ENCODE results near the gene APOBR.
"Not testable (repeated sequence)": the region's sequence is repeated elsewhere in the genome, so short reads cannot be mapped to it uniquely, and the experiment has no call there.

APOBR gene

DNA sequence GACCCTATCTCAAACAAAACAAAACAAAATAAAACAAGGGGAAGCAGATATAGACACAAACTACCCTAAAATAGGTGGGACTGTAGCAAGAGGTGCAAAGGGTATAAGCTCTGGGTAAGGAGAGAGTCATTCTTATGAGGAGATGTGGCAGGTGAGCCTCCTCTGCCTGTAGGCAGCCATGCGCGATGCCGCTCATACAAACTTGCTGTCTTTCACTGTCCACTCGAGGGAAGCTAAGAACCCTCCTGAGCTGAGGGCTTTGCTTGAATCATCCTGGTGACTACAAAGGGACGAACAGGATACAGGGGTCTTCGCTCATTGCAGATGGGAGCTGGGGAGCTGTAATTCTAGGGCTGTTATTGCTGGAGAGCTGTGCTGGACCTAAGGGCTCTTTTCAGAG, 27.0 kb downstream of the APOBR start:
- TF ChIP-seq, protein P1, sequence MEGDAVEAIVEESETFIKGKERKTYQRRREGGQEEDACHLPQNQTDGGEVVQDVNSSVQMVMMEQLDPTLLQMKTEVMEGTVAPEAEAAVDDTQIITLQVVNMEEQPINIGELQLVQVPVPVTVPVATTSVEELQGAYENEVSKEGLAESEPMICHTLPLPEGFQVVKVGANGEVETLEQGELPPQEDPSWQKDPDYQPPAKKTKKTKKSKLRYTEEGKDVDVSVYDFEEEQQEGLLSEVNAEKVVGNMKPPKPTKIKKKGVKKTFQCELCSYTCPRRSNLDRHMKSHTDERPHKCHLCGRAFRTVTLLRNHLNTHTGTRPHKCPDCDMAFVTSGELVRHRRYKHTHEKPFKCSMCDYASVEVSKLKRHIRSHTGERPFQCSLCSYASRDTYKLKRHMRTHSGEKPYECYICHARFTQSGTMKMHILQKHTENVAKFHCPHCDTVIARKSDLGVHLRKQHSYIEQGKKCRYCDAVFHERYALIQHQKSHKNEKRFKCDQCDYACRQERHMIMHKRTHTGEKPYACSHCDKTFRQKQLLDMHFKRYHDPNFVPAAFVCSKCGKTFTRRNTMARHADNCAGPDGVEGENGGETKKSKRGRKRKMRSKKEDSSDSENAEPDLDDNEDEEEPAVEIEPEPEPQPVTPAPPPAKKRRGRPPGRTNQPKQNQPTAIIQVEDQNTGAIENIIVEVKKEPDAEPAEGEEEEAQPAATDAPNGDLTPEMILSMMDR (IDR thresholded peaks at IDR 0.05; ENCODE audit: control extremely low read depth, extremely low read depth, low read depth, missing control alignments), result no peak
- ChIA-PET POLR2A (no interaction called here), CTCF (interaction anchor here (1.6 kb wide), 1 partner anchor 8 kb away, joined by 6 read pairs; no protein-coding TSS in a partner anchor)
- DNase-seq (ENCODE audit: extremely low spot score), result no peak

DNA sequence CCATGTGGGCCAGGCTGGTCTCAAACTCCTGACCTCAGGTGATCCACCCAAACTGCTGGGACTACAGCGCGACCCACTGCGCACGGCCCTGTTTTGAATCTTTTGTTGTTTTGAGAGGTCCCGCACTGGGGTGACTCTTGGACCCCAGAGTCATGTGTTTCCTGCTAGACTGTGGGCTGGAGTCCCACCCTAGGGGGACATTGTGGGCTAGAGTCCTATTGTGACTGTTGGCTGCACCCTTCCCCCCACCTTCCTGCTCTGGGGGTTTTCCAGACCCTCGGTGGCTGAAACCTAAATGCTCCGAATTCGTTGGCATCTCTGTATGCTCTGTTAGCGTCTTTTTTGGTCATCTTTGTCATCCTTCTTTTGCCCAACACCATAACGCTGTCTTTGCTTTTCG, 28.3 kb downstream of the APOBR start:
- CTCF ChIA-PET, result no interaction called here
- DNase-seq (ENCODE audit: extremely low spot score), result no peak
- POLR2A ChIA-PET, result no interaction called here
- TF ChIP-seq, protein P1 (IDR thresholded peaks at IDR 0.05; ENCODE audit: control extremely low read depth, extremely low read depth, low read depth, missing control alignments), result no peak

DNA sequence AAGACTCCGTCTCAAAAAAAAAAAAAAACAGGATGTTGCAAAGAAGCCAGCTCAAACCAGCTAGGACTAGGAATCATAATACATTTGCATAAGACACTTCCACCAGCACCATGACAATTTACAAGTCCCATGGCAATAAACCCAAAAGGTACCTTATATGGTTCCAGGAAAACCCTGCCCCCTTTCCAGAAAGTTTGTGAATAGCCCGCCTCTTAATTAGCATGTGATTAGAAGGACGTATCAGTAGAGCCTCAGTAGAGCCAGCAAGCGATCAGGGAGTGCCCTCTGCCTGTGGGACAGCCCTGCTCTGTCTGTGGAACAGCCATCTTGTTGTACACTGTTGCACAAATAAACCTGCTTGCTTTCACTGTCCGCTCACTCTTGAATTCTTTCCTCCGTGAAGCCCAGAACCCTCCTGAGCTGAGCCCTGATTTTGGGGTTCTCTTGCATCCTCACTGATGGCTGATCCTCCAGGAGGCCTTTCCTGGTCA, 30.3 kb downstream of the APOBR start:
- DNase-seq (ENCODE audit: extremely low spot score), result no peak
- POLR2A ChIA-PET, result no interaction called here
- TF ChIP-seq, protein P1 (IDR thresholded peaks at IDR 0.05; ENCODE audit: control extremely low read depth, extremely low read depth, low read depth, missing control alignments), result peak; percentile 5
- CTCF ChIA-PET, result no interaction called here

DNA sequence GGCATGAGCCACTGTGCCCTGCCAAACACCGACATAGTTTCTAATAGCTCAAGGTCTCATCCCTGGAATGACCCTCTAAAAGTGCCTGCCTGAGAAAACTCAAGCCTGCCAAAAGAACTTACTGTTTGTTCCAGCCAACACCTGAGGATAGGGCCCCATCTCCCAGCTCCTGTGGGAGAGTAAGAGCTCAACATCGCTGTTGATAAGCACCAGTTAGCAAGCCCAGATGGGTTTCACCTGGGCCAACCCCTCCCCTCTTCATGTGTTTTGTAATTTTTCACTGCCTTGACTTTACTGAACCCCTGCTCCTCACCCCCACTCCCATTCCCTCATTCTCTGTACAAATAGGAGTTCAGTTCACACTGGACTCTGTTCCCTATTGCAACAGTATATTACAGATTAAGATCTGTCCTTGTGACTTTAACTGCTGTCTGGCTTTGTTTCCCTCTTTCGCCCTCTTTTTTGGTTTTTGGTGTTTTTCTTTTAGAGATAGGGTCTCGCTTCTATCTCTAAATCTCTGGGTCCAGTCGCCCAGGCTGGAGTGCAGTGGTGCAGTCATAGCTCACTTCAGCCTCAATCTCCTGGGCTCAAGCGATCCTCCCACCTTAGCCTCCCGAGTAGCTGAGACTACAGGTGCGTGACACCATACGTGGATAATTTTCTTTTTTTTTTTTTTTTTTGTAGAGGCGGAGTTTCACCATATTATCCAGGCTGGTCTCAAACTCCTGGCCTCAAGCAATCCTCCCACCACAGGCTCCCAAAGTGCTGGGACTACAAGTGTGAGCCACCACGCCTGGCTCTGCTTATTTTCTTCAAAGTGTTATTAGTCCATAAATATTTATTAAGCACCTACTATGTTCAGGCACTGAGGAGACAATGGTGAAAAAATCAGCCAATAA, 32.0 kb downstream of the APOBR start:
- ChIA-PET CTCF (interaction anchor here (1.0 kb wide), 1 partner anchor 10 kb away, joined by 3 read pairs; no protein-coding TSS in a partner anchor), POLR2A (no interaction called here)
- no peak for DNase-seq (ENCODE audit: extremely low spot score)
- TF ChIP-seq, protein P1 (IDR thresholded peaks at IDR 0.05; ENCODE audit: control extremely low read depth, extremely low read depth, low read depth, missing control alignments), result no peak

DNA sequence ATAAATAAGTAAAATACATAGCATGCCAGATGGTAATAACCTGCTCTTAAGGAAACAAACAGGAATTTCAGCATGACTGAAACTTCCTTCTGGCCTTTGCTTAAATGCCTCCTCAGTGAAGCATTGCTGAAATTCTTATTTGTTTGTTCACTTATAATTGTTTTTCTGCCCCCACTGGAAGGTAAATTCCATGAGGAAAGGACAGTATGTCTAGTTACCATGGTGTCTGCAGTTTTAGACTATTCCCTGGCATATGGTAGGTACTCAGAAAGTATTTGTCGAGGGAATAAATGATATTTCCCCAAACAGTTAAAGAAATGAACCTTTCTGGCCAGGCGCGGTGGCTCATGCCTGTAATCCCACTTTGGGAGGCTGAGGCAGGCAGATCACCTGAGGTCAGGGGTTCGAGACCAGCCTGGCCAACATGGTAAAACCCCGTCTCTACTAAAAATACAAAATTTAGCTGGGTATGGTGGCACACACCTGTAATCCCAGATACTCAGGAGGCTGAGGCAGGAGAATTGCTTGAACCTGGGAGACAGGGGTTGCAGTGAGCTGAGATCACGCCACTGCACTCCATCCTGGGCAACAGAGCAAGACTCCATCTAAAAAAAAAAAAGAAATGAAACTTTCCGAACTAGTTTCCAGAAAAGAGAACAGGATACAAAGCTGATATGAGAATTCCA, 32.8 kb downstream of the APOBR start:
- CTCF ChIA-PET; DNase-seq (ENCODE audit: extremely low spot score); POLR2A ChIA-PET: not testable (repeated sequence)

DNA sequence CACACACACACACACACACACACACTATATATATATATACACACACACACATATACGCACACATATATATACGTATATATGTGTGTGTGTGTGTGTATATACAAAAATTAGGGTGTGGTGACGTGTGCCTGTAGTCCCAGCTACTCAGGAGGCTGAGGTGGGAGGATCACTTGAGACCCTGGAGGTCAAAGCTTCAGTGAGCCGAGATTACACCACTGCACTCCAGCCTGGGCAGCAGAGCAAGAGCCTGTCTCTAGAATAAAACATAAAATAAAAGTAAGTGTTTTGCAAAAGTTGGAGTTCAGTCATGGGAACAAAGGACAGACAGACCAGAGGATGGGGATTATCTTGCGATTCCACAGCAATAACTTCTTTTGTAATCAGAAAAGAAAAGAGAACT, 33.5 kb downstream of the APOBR start:
- TF ChIP-seq, protein P1 (IDR thresholded peaks at IDR 0.05; ENCODE audit: control extremely low read depth, extremely low read depth, low read depth, missing control alignments), result no peak
- ChIA-PET CTCF (no interaction called here), POLR2A (no interaction called here)
- DNase-seq (ENCODE audit: extremely low spot score), result no peak

DNA sequence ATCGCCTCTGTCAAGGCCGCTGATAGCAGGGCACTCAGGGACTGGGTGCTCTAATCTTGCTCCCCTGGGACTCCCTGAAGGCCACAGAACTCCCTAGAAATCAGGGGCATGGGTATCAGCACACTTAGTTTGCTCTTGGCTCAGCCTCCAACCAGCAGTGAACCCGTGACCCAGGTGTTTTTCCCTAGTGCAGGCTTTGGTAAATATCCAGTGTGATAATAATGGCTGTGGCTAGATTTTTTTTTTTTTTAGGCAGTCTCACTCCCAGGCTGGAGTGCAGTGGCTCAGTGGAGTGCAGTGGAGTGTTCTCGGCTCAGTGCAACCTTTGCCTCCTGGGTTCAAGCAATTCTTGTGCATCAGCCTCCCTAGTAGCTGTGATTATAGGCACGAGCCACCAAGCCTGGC, 34.0 kb downstream of the APOBR start:
- DNase-seq (ENCODE audit: extremely low spot score), result no peak
- ChIA-PET POLR2A (no interaction called here), CTCF (no interaction called here)
- TF ChIP-seq, protein P1 (IDR thresholded peaks at IDR 0.05; ENCODE audit: control extremely low read depth, extremely low read depth, low read depth, missing control alignments), result no peak

Measured in GM10248 (cell line).